ENCODE data around the gene BMP10. TPM values are rescaled to one million over a fixed set of nuclear protein-coding genes. Genes with fewer than 3 reads are reported as not detected.

Gene BMP10
- polyA plus RNA-seq, 3 donors: not detected

DNA sequence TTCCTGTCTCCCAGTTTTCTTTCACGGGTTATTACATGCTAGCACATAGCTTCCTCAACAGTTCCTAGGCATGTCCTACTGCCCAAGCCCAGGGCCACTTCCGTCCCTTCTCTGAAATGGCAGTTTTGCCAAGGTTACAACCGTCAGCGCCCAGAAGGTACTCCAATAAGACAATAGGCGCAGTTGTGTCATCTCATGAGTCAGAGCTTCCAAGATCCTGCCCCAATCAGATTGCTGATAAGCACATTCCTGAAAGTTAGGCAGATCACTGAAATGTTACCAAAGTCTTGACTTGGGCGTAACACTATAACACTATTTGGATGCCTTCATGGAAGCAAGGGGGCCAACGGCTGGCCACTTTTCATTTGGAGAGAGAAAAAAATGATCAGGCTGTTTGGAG is 47.3 kb upstream of the BMP10 start:
- H2AFZ ChIP-seq (ENCODE audit: insufficient read depth, low read depth, low read length, poor library complexity, severe bottlenecking): no peak overlapping the region

DNA sequence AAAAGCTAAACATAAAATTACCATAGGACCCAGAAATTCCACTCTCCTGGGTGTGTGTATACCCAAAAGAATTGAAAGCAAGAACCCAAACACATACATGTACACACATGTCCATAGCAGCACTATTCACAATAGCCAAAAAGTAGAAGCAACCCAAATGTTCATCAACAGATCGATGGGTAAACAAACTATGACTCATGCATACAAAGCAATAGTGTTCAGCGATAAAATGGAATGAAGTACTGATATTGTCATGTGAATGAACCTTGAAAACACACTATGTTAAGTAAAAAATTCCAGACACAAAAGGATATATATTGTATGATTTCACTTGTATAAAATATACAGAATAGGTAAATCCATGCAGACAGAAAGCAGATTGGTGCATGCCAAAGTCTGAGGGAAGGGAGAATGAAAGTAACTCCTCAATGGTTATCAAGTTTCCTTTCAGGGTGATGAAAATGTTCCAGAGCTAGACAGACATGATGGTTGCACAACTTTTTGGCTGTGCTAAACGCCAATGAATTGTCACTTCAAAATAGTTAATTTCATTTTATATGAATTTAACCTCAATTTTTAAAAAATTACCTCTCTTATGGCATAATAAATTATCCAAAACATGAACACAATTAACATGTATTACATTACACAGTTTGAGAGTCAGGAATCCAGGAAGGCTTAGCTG is 46.0 kb upstream of the BMP10 start:
- Histone ChIP-seq H3K9ac (ENCODE audit: insufficient read depth, low read length, poor library complexity, severe bottlenecking) (no peak overlapping the region), H3K4me2 (replicated peaks; ENCODE audit: extremely low read depth, low read length, poor library complexity, severe bottlenecking) (no peak overlapping the region), H3K27me3 (ENCODE audit: control insufficient read depth in 2 of 2, insufficient read depth in 2 of 2, low read length in 2 of 2) (no peaks in the 10 kb centered on the region), H2AFZ (ENCODE audit: insufficient read depth, low read depth, low read length, poor library complexity, severe bottlenecking) (no peak overlapping the region), H3K79me2 (ENCODE audit: insufficient read depth, low read length) (no peaks in the 10 kb centered on the region), H3K4me3 (replicated peaks in 1 of 3; ENCODE audit: low read depth in 2 of 3, low read length in 3 of 3) (no peak overlapping the region), H3K4me1 (ENCODE audit: control insufficient read depth in 1 of 2, insufficient read depth in 2 of 2, low read length in 2 of 2) (peaks cover 10% of the 10 kb centered on the region in 2 donors), H4K20me1 (ENCODE audit: insufficient read depth, low read length) (no peaks in the 10 kb centered on the region), H3K9me3 (replicated peaks in 1 of 2; ENCODE audit: control insufficient read depth in 1 of 2, insufficient read depth in 1 of 2, low read length in 2 of 2) (no peaks in the 10 kb centered on the region), H3K36me3 (replicated peaks in 1 of 2; ENCODE audit: control insufficient read depth in 1 of 2, insufficient read depth in 2 of 2, low read length in 2 of 2) (no peaks in the 10 kb centered on the region), H3K27ac (ENCODE audit: low read depth in 1 of 2, low read length in 2 of 2) (no peak overlapping the region)
- no peak for DNase-seq
- no peak overlapping the region for H3K4me3 Mint-ChIP-seq
- no CpG with 5 or more reads among the region's 3 CpGs for WGBS (ENCODE audit: insufficient coverage)
- no peaks in the 10 kb centered on the region for H3K36me3 Mint-ChIP-seq
- no peak overlapping the region for H3K27ac Mint-ChIP-seq
- H3K4me1 Mint-ChIP-seq: peaks cover 2% of the 10 kb centered on the region
- TF ChIP-seq, protein P1, sequence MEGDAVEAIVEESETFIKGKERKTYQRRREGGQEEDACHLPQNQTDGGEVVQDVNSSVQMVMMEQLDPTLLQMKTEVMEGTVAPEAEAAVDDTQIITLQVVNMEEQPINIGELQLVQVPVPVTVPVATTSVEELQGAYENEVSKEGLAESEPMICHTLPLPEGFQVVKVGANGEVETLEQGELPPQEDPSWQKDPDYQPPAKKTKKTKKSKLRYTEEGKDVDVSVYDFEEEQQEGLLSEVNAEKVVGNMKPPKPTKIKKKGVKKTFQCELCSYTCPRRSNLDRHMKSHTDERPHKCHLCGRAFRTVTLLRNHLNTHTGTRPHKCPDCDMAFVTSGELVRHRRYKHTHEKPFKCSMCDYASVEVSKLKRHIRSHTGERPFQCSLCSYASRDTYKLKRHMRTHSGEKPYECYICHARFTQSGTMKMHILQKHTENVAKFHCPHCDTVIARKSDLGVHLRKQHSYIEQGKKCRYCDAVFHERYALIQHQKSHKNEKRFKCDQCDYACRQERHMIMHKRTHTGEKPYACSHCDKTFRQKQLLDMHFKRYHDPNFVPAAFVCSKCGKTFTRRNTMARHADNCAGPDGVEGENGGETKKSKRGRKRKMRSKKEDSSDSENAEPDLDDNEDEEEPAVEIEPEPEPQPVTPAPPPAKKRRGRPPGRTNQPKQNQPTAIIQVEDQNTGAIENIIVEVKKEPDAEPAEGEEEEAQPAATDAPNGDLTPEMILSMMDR (IDR thresholded peaks at IDR 0.05): no peak
- H3K9me3 Mint-ChIP-seq: peaks cover 0 to 2% (median 0%) of the 10 kb centered on the region in 7 donors
- no peaks in the 10 kb centered on the region for H3K27me3 Mint-ChIP-seq (ENCODE audit: low read depth in 3 of 3)
- intact Hi-C loops (cut with micrococcal nuclease): loop anchor here in 1 of 2 donors (10.0 kb wide), 1 partner anchor 442 kb away; no protein-coding TSS in a partner anchor

More for the DNA sequence above, 47.3 kb upstream of the BMP10 start:
- 85% methylated on average over 5 of the region's 7 CpGs for WGBS (ENCODE audit: insufficient coverage)
- Histone ChIP-seq H3K4me1 (ENCODE audit: control insufficient read depth in 1 of 2, insufficient read depth in 2 of 2, low read length in 2 of 2) (no peaks in the 10 kb centered on the region), H3K36me3 (replicated peaks in 1 of 2; ENCODE audit: control insufficient read depth in 1 of 2, insufficient read depth in 2 of 2, low read length in 2 of 2) (no peaks in the 10 kb centered on the region), H3K79me2 (ENCODE audit: insufficient read depth, low read length) (no peaks in the 10 kb centered on the region), H4K20me1 (ENCODE audit: insufficient read depth, low read length) (no peaks in the 10 kb centered on the region), H3K4me3 (replicated peaks in 1 of 3; ENCODE audit: low read depth in 2 of 3, low read length in 3 of 3) (no peak overlapping the region), H3K4me2 (replicated peaks; ENCODE audit: extremely low read depth, low read length, poor library complexity, severe bottlenecking) (no peak overlapping the region), H3K27ac (ENCODE audit: low read depth in 1 of 2, low read length in 2 of 2) (no peak overlapping the region), H3K27me3 (ENCODE audit: control insufficient read depth in 2 of 2, insufficient read depth in 2 of 2, low read length in 2 of 2) (no peaks in the 10 kb centered on the region), H3K9me3 (replicated peaks in 1 of 2; ENCODE audit: control insufficient read depth in 1 of 2, insufficient read depth in 1 of 2, low read length in 2 of 2) (no peaks in the 10 kb centered on the region), H3K9ac (ENCODE audit: insufficient read depth, low read length, poor library complexity, severe bottlenecking) (no peak overlapping the region)
- Mint-ChIP-seq H3K4me3 (no peak overlapping the region), H3K36me3 (no peaks in the 10 kb centered on the region), H3K4me1 (peaks cover 2% of the 10 kb centered on the region), H3K9me3 (peaks cover 0 to 2% (median 0%) of the 10 kb centered on the region in 7 donors), H3K27ac (no peak overlapping the region), H3K27me3 (ENCODE audit: low read depth in 3 of 3) (peaks cover 0 to 1% (median 1%) of the 10 kb centered on the region in 3 donors)
- DNase-seq: no peak
- intact Hi-C loops (cut with micrococcal nuclease): loop anchor here in 1 of 2 donors (10.0 kb wide), 1 partner anchor 444 kb away; no protein-coding TSS in a partner anchor
- TF ChIP-seq, protein P1 (IDR thresholded peaks at IDR 0.05): no peak

Measured in CD14-positive monocyte (primary cell).